Measurements from ENCODE around the gene PRELID2.
"Not testable (repeated sequence)": the region's sequence is repeated elsewhere in the genome, so short reads cannot be mapped to it uniquely, and the experiment has no call there.

PRELID2 gene

DNA sequence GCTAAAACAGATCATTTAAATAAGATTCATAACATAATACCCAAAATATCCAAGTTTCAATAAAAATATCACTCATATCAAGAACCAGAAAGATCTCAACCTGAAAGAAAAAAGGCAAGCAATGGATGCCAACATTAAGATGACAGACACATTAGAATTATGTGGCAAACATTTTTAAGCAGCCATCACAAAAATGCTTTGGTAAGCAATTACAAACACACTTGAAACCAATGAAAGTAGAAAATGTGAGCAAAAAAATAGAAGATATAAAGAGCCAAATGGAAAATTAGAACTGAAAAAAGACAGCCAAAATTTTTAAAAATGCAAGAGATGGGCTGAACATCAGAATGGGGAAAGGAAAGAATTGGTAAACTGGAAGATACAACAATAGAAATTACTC, 96.9 kb downstream of the PRELID2 start:
- no peak for DNase-seq

DNA sequence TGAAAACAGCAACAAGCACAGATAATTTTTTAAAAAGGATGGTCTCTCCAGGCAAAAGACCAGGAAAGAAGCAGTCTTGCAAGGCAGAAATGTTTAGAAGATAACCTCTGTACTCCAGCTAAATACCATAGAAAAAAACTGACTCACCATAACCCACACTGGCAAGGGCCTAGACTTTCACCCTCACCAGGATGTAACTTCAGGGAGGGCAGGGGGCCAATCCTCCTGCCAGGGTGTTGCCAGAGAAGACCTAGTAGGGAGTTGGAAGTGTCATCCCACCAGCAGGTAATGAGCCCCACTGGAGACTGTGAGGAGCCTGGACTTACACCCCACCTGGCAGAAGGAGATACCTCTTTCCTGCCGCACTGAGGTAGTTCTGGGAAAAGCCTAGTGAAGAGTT, 97.6 kb downstream of the PRELID2 start:
- no peak for DNase-seq

DNA sequence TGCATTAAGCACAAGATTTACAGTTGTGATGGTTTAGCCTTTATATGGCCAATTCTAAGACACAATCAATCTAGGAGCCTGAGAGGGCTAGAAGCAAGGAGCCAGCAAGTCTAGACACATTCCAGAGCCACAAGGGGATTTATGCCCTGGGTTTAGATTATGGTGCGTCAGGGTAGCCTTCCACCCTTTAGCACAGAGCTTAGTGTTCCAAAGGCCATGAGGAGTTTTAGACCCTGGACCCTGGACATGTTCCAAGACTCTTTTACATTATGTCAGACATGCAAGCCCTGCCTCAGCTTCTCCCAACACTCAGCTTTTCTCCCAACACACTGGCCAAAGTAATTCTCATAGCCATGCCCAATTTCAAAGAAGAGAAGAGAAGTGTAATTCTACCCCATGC, 105.2 kb downstream of the PRELID2 start:
- DNase-seq, result not testable (repeated sequence)

DNA sequence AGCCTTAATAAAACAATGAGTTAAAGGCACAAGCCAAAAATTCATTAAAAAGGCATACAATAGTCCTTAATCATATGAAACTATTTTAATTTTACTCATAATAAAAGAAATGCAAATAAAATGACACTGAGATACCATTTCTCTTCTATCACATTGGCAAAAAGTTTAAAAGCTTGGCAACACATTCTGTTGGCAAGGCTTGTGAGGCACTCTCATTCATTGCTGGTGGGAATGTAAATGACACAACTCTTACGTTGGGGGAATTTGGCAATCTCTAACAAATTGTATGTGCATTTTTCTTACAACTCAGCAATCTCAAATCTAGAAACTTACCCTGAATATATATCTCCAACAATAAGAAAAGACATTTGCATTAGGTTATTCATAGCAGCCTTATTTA, 111.6 kb downstream of the PRELID2 start:
- DNase-seq, result no peak

DNA sequence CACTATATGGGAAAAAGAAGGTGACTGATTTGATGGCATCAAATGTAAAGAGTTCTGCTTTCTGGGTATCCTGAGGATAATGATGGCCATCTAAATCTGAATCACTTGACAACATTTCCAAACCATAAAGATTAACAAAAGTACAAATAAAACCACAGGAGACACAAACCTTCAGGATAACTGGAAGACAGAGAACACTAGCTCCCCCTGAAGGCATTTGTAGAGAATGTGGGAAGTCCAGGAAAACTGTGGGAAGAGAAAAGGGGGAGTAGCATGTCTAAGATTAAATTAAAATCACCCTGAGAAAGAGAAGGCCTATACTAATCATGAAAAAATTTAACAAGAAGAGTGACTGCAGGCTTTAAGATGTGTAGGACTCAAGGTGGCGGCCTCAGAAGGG, 116.2 kb downstream of the PRELID2 start:
- peak in 1 of 2 experiments; percentile 36 for DNase-seq

DNA sequence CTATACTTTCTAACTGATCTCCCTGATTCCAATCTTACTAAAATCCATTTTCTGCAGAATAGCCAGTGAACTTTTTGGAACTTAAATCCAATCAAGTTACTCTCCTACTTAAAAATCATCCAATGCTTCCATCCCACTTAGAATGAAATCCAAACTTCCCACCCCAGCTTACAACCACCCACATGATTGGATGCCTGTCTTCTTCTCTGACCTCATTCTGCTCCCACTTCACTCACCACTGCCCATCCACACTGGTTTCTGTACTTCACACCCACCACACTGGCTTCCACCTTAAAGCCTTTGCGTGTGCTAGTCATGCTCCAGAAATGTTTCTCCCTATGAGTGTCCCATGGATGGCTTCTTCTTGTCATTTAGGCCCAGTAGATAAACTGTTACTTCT, 119.7 kb downstream of the PRELID2 start:
- no peak for DNase-seq

DNA sequence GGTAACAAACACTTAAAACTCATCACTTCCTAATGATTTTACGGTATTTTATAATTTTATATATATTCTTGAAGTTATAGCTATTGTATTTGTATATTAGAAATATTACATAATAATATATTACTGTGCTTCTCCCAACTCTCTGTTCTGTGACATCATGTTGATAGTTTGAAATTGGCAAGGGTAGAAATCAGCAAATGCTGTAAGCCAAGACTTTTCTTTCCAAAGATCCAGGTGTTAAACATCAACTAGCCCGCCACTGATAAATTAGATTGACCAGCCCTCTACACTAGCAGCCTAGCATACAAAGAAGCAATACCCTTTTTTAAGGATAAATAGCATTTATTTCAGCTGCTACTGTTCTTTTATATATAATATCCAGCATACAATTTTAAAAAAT, 122.9 kb downstream of the PRELID2 start:
- no peak for DNase-seq

DNA sequence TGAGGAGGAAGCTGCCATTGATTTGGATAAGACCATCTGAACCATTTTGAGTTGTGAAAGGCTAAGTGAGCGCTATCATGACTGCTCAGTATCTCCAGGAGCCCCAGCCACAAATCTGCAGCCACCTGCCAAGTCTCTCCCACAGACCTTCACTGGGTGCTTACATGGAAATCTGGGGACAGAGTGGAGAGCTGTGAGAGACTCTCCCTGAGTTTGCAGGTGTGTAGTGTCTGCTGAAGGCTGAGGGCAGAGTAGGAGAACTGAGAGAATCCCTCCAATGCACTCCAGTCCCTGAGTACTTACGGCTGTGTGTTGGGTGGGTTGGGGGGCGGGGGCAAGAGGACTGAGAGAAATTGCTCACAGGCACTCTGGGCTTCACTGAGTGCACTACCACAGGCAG, 123.7 kb downstream of the PRELID2 start:
- DNase-seq, result no peak

All from NCI-H524 (cell line).